K562 (cell line): ENCODE results near the gene SLC29A2. TPM values are rescaled to one million over a fixed set of nuclear protein-coding genes. Genes with fewer than 3 reads are reported as not detected.

ENCODE experiments used
- ESRRB ChIP-seq: fragments of 250-450 bp; sonication (Bioruptor Pico); IDR thresholded peaks from 2 replicates; pipeline ENCODE4 v1.5.0; 2020; ENCODE audit warnings: mild to moderate bottlenecking, moderate library complexity, borderline replicate concordance
- HLTF ChIP-seq: fragments of 450-650 bp; IDR thresholded peaks from 2 replicates; pipeline ENCODE4 v1.6.1; 2016
- HMGN3 ChIP-seq: IDR thresholded peaks from 2 replicates; pipeline ENCODE4 v1.6.1; 2011; ENCODE audit warnings: borderline replicate concordance, low read depth, mild to moderate bottlenecking, mixed read lengths, low read length; ENCODE audit not compliant: insufficient read length; ENCODE audit errors: extremely low read depth
- NFIX ChIP-seq: fragments of 250-450 bp; sonication (Bioruptor Pico); IDR thresholded peaks from 2 replicates; pipeline ENCODE4 v1.4.0; 2020; ENCODE audit warnings: low read depth, mild to moderate bottlenecking, moderate library complexity
- REST ChIP-seq, 2 experiments: fragments of 450-650 bp; formaldehyde crosslinking in 1 of 2; IDR thresholded peaks; 2 replicates each; pipeline versions ENCODE4 v1.4.0 to v1.6.1; 2014 to 2020; ENCODE audit warnings: mild to moderate bottlenecking in 2 of 2, borderline replicate concordance in 1 of 2, low read depth in 1 of 2
- SETDB1 ChIP-seq: IDR thresholded peaks from one replicate; pipeline ENCODE4 v1.6.1; 2012; ENCODE audit warnings: low read length, control low read depth, inconsistent platforms
- STAT6 ChIP-seq: sonication (generic); formaldehyde crosslinking; IDR thresholded peaks from 2 replicates; pipeline ENCODE4 v1.8.1; 2023; ENCODE audit warnings: mild to moderate bottlenecking, missing genetic modification reagents
- ZBTB11 ChIP-seq, 3 experiments: fragments of 200-800 bp in 1 of 3; fragments of 250-450 bp in 1 of 3; fragments of 450-650 bp in 1 of 3; sonication (Bioruptor Pico) in 1 of 3; sonication (Bioruptor generic) in 1 of 3; formaldehyde crosslinking in 1 of 3; IDR thresholded peaks; 2 replicates each; pipeline versions ENCODE4 v1.6.1 to v1.8.0; 2016 to 2022; ENCODE audit warnings: mild to moderate bottlenecking in 2 of 3, missing genetic modification characterization in 2 of 3, missing compliant biosample characterization in 1 of 3, moderate library complexity in 1 of 3
- ZBTB43 ChIP-seq: sonication (generic); formaldehyde crosslinking; IDR thresholded peaks from 2 replicates; pipeline ENCODE4 v1.8.0; 2023; ENCODE audit warnings: mild to moderate bottlenecking, missing genetic modification reagents
- ZEB2 ChIP-seq: fragments of 450-650 bp; IDR thresholded peaks from 2 replicates; pipeline ENCODE4 v1.6.1; 2016
- polyA plus RNA-seq, 8 experiments: library from polyadenylated mRNA; depleted of rRNA in 4 of 8; stranded (reverse) in 5 of 8; unstranded in 3 of 8; fragments of >200 nt; fragmentation: Nextera tagmentation in 2 of 8; fragmentation: Illumina TruSeq in 1 of 8; extraction: Ambion mirVana in 2 of 8; extraction: Trizol in 1 of 8; gene quantifications; 2 replicates each; pipeline versions ENCODE4 v1.2.1 to v1.2.3, GENCODE V29; 2011 to 2014; ENCODE audit warnings: inconsistent platforms in 1 of 8, missing spikeins in 1 of 8
- total RNA-seq, 7 experiments: library from RNA; depleted of rRNA in 6 of 7; stranded (reverse); fragments of >200 nt in 6 of 7; fragmentation: Illumina TruSeq in 2 of 7; extraction: Trizol in 2 of 7; gene quantifications; 2 replicates each; pipeline versions ENCODE4 v1.2.1 to v1.2.3, GENCODE V29; 2011 to 2021; ENCODE audit warnings: low replicate concordance in 1 of 7

The SLC29A2 gene
- total and polyA plus RNA-seq, 9 of the 15 experiments (the other 6 are each of a cell fraction or from before 2014, with no cell fraction given) = 2.4 to 48.6 (median 14.2) TPM

GRCh38 chr11:66344550-66345315 is 26.8 kb downstream of the SLC29A2 start, which contains the start of gene BRMS1 (continued):
- no peak for TF ChIP-seq ZBTB43
- no peak for TF ChIP-seq ZEB2
- 0 out of 2 replicates have a peak, but pooled peaks have one; percentile 49 for TF ChIP-seq HLTF
- peak; percentile 48 for TF ChIP-seq REST (IDR thresholded peaks at IDR 0.05; ENCODE audit: borderline replicate concordance)
- TF ChIP-seq REST (CRISPR knock-in tag; IDR thresholded peaks at IDR 0.05; ENCODE audit: low read depth) = no peak
- no peak for TF ChIP-seq NFIX (CRISPR knock-in tag)
- TF ChIP-seq HMGN3 = peak; percentile 28
- TF ChIP-seq SETDB1 = peak; percentile 40
- TF ChIP-seq ESRRB (CRISPR knock-in tag) = no peak
- no peak for TF ChIP-seq ZBTB11 (CRISPR knock-in tag; IDR thresholded peaks at IDR 0.05)
- TF ChIP-seq STAT6 (CRISPR knock-in tag) = no peak
